Peyer's patch (tissue), 4 donors: ENCODE measurements around the gene EN2.

Source experiments
- POLR2A ChIP-seq, 2 donors: fragments of 450-650 bp; IDR thresholded peaks; one replicate each; pipeline ENCODE4 v1.5.1; 2017; ENCODE audit warnings: antibody characterized with exemption in 2 of 2, mild to moderate bottlenecking in 2 of 2, moderate library complexity in 2 of 2
- TF ChIP-seq, protein P1 (sequence below), 6 experiments: fragments of 450-650 bp in 4 of 6; fragments of 200-600 bp in 2 of 6; sonication (generic) in 1 of 6; IDR thresholded peaks; one replicate each; pipeline ENCODE4 v1.5.1; 2017 to 2019; ENCODE audit warnings: antibody characterized with exemption in 6 of 6, mild to moderate bottlenecking in 3 of 6, moderate library complexity in 1 of 6

DNA sequence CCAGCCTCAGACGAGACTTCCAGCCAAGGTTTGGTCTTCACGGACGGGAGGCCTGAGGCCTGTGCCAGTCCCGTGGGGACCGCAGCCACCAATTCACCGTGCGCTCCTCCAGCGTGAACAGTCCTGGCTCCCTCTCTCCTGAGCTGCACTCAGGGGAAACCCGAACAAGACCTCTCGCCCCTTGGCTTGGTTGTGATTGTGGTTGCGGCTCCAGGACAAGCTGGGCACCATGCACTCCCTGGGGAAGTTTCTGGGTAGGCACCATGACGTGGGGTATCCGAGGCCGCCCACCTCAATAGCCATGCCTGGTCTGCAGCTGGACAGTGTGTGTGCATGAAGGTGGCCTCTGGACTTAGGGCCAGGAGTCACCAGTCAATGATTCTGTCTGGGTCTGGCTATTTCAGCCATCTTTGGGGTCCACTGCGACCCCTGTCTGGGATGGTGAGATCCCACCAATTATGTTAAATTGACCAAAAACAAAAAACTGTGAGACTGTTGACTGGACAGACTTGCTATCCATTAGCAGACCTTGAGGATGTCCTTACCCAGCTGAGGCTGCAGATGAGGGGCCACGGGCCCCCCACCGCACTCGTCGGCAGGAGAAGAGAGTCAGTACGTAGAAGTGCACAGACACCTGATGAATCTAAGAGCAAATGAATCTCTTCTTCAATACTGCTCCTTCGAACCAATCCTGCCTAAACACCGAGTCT, 33.5 kb upstream of the EN2 start:
- TF ChIP-seq, protein P1, sequence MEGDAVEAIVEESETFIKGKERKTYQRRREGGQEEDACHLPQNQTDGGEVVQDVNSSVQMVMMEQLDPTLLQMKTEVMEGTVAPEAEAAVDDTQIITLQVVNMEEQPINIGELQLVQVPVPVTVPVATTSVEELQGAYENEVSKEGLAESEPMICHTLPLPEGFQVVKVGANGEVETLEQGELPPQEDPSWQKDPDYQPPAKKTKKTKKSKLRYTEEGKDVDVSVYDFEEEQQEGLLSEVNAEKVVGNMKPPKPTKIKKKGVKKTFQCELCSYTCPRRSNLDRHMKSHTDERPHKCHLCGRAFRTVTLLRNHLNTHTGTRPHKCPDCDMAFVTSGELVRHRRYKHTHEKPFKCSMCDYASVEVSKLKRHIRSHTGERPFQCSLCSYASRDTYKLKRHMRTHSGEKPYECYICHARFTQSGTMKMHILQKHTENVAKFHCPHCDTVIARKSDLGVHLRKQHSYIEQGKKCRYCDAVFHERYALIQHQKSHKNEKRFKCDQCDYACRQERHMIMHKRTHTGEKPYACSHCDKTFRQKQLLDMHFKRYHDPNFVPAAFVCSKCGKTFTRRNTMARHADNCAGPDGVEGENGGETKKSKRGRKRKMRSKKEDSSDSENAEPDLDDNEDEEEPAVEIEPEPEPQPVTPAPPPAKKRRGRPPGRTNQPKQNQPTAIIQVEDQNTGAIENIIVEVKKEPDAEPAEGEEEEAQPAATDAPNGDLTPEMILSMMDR (IDR thresholded peaks at IDR 0.05), result no peak
- TF ChIP-seq POLR2A (IDR thresholded peaks at IDR 0.05), result no peak
